HuH-7.5 (cell line): ENCODE data around the gene TMOD1.

Experiments
- DNase-seq: peaks from one replicate; pipeline ENCODE4 v3.0.0; 2011; ENCODE audit warnings: low spot score

TMOD1 gene

DNA sequence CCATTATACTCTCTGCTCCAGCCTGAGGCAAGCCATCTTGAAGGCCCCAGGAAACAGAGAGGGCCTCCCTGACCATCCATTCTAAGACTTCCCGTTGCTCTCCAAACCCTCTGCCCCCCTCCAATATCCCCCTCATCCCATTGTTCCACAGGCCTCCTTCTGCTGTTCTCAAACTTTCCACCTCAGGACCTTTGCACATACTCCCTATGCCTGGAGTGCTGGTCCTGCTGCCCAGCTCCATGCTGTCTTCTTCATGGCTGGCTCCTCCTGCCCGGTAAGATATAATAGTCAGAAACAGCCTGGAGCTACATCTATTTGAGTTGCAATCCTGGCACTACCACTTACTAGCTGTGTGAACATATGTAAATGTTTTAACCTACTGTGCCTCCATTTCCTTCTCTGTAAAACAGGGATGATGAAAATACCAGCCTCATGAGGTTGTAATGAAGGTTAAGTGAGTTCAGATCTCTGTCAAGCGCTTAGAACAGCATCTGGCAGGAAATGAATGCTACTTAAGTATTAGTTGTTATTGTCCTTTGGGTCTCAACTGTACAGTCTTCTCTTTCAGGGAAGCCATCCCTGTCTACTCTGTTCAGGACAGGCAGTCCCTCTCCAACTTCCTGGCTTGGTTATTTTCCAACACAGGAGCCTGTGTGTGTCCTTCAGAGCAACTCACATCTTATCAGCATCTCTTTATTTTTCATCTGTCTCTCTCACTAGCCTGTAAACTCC, 45.8 kb downstream of the TMOD1 start:
- DNase-seq, result no peak

GRCh38 chr9:97548379-97548778, 46.9 kb downstream of the TMOD1 start:
- no peak for DNase-seq

DNA sequence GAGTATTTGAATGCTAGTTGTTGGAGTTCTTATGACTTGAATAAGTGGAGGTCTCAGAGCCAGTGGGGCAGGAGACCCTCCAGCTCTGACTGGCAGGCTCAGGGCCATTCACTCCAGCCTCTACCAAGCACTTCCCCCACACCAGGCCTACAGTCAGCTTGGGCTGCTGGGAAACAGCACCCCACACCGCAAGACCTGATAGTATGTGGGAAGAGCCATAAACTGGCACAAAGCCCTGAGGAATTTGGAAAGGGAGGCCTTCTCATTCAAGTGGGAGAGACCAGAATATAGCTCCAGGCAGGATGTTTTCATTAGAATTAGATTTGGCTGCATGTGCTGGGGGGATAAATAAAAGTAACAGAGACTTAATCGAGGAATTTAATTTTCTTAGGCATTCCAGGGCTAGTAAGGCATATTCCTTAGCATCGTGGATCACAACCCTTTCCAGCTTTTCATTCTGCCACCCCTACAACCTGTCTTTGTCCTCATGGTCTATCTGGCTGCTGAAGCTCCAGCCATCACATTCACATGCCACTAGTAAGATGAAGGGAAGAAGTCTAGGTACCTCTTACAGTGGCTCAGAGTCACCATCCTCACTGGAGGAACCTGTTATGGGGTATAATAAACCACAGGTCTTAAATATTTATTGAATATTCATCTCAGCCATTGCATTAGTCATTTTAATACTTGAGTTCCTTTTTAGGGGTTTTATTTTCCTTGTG, 47.5 kb downstream of the TMOD1 start:
- no peak for DNase-seq

DNA sequence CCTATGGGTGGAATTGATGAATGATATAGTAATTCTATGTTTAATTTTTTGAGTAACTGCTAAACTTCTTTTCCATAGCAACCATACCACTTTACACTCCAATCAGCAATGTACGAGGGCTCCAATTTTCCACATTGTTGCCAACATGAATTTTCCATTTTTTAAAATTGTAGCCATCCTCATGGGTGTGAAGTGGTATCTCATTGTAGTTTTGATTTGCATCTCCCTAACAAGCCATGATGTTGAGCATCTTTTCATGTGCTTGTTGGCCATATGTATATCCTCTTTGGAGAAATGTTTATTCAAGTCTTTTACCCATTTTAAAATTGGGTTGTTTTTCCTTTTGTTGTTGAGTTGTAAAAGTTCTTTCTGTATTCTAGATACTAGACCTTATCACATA, 48.9 kb downstream of the TMOD1 start:
- DNase-seq, result no peak

DNA sequence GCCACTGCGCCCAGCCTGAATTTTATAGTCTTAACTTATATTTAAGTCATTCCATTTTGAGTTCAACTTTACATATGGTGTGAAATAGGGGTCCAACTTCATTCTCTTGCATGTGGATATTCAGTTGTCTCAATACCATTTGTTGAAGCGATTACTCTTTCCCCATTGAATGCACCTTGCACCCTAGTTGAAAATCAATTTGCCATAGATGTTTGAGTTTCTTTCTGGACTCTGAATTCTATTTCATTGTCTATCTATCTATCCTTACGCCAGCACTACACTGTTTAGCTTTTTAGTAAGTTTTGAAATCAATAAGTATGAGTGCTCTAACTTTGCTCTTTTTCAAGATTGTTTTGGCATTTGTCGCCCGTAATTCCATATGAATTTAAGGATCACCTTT, 49.8 kb downstream of the TMOD1 start:
- DNase-seq, result no peak

GRCh38 chr9:97553141-97553540, 51.7 kb downstream of the TMOD1 start:
- no peak for DNase-seq

- no peak for DNase-seq
These were observed 52.4 kb downstream of the TMOD1 start for GRCh38 chr9:97553841-97554240.

GRCh38 chr9:97554566-97555075, 53.2 kb downstream of the TMOD1 start:
- DNase-seq, result no peak

DNA sequence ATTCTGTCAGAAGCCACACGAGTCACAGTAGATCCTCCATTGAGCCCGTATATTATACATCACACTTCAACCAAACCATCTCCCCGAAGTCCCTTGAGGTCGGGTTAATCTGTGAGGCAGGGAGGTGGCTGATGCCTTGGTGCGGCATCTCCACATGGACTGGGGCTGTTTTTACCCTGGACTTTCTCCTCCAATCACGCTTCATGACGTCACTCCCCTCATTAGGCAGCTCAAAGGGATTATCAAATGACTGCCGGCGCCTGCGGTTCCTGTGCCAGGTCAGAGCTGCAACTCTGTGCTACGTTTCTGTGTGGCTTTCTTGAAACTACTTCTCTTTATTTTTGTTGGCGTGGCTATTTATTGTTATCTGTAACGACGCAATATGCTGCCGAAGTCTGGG, 53.7 kb downstream of the TMOD1 start:
- no peak for DNase-seq

- no peak for DNase-seq
These were observed 54.7 kb downstream of the TMOD1 start for GRCh38 chr9:97556036-97556720.

GRCh38 chr9:97556721-97557605, 55.5 kb downstream of the TMOD1 start:
- DNase-seq, result no peak

DNA sequence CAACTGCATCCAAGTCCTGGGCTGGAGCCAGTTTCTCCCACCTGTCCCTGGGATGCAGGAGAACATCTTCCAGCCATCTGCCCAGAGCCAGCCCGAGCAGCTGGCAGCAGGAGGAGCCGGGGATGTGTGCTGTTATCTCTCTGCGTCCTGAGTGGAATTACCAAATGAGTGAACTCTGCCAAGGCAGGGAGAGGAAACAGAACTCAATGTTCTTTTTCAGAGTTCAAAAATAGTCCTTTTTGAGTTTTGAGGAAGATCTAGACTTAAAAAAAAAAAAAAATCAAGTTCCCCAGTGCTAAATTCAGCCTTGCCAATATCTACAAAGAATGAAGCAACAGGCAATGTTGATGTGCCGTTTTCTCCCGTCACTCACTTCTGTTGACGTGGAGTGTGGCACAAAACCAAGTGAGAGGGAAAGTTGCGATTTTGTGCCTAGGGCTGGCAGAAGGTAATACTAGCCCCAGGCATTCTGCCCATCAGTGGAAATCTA, 56.2 kb downstream of the TMOD1 start:
- no peak for DNase-seq

GRCh38 chr9:97558701-97559101, 57.2 kb downstream of the TMOD1 start:
- no peak for DNase-seq

GRCh38 chr9:97559111-97559514, 57.6 kb downstream of the TMOD1 start:
- no peak for DNase-seq

- DNase-seq, result no peak
These were observed 58.7 kb downstream of the TMOD1 start for GRCh38 chr9:97560154-97560553.

DNA sequence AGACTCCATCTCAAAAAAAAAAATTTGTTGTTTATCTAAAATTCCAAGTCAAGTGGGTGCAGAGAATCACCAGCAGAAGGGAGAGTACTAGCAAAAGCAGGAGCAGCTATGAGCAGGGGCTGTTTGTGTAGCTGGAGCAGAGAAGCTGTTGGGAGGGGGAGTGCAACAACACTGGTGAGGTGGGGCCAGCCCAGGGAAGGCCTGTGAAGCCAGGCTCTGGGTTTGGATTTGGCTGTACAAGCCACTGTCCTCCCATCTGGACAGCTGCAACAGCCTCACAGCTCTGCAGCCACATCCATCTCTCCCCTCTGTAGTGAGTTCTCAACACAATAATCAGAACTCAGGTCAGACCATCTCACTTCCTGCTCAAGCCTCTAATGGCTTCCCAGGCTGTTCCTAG, 59.4 kb downstream of the TMOD1 start:
- no peak for DNase-seq

- no peak for DNase-seq
These were observed 60.0 kb downstream of the TMOD1 start for GRCh38 chr9:97561501-97561900.

DNA sequence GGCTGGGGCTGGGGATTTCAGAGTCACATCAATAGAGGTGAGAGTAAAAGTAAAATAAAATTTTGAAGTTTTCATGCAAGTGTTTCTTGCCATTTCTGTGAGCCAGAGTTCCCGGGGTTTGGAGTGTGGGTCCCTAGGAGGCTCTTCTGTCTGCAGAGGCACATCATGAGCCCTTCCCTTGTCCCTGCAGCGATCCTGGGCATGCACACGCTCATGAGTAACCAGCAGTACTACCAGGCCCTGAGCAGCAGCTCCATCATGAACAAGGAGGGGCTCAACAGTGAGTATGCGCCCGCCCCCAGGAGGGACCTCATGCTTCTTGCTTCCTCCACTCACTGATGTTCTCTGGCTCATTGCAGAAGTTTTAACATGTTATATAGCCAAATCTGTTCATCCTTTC, 61.1 kb downstream of the TMOD1 start:
- DNase-seq, result no peak

GRCh38 chr9:97563458-97564135, 62.1 kb downstream of the TMOD1 start:
- DNase-seq, result no peak

DNA sequence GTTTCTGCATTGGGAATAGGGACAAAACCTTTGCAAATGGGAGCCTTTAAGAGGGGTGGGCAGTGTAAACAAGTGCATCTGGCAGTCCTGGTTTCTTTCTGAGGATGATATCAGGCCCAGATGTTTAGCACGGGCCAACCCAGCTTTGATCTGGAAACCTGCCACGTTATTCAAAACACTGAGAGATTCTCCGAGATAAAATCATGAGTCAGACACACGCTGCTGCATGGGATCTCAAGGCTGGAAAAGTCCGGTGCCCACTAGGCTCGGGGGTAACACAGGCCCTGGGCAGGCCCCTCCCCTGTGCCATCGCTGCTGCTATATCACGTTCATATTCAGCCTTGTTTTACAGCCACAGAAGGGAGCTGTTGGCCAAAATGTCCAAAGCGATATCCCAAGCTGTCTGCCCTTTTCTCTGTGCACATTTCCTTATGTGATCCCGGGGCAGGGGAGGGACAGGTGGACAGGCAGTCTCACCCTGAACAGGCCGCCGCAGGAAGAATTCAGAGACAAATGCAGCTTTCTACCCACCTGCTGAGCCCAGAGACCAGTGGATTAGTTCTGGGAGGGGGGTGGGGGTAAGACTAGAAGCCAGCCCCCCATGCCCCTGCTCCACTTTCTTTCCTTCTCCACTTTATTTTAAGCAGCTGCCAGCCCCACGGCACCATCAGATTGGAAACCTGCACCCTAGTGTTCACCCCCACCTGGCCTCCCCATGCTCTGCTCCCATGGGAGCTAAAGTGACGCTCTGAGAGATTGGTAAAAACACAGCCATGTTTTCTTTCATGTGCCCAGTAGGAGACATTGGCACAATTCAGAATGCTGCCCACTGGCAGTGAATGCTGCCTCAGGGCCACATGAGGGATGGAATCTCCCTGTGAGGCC, 63.1 kb downstream of the TMOD1 start:
- no peak for DNase-seq
